GM12878 (cell line): ENCODE data around the gene TMEM259. TPM values are rescaled to one million over a fixed set of nuclear protein-coding genes. Genes with fewer than 3 reads are reported as not detected.

Source experiments
- BHLHE40 ChIP-seq, 2 experiments: fragments of 450-650 bp in 1 of 2; IDR thresholded peaks; 2 replicates each; pipeline ENCODE4 v1.6.1; 2011 to 2017; ENCODE audit warnings: low read depth in 2 of 2, borderline replicate concordance in 1 of 2, improper control_type of control experiment in 1 of 2, low read length in 1 of 2, mild to moderate bottlenecking in 1 of 2
- CBX3 ChIP-seq: fragments of 200-600 bp; sonication (generic); IDR thresholded peaks from 2 replicates; pipeline ENCODE4 v1.6.1; 2016; ENCODE audit warnings: low read depth, borderline replicate concordance
- CHD1 ChIP-seq: IDR thresholded peaks from 2 replicates; pipeline ENCODE4 v1.6.1; 2012; ENCODE audit warnings: low read depth, low read length, improper control_type of control experiment
- E2F8 ChIP-seq: fragments of 450-650 bp; IDR thresholded peaks from 2 replicates; pipeline ENCODE4 v1.6.1; 2018; ENCODE audit warnings: mild to moderate bottlenecking, low read depth, moderate library complexity; ENCODE audit not compliant: partially characterized antibody
- GABPA ChIP-seq: IDR thresholded peaks from 2 replicates; pipeline ENCODE4 v1.6.1; 2014; ENCODE audit warnings: antibody characterized with exemption, low read depth, mild to moderate bottlenecking, inconsistent platforms
- IRF5 ChIP-seq: fragments of 450-650 bp; IDR thresholded peaks from 2 replicates; pipeline ENCODE4 v1.6.1; 2017; ENCODE audit warnings: borderline replicate concordance
- MYC ChIP-seq: IDR thresholded peaks from 2 replicates; pipeline ENCODE4 v1.6.1; 2011; ENCODE audit warnings: mild to moderate bottlenecking, low read length, moderate library complexity, inconsistent platforms; ENCODE audit not compliant: insufficient read depth, insufficient replicate concordance, insufficient read length, severe bottlenecking
- NFIC ChIP-seq: IDR thresholded peaks from 2 replicates; pipeline ENCODE4 v1.6.1; 2012; ENCODE audit warnings: low read depth, mild to moderate bottlenecking, inconsistent platforms, low read length, moderate library complexity
- NFYB ChIP-seq: IDR thresholded peaks from 2 replicates; pipeline ENCODE4 v1.6.1; 2011; ENCODE audit warnings: low read depth, mild to moderate bottlenecking, low read length, improper control_type of control experiment, moderate library complexity; ENCODE audit not compliant: insufficient read depth
- NR2F1 ChIP-seq: fragments of 450-650 bp; conservative IDR thresholded peaks from 2 replicates; pipeline ENCODE4 v1.6.1; 2017; ENCODE audit warnings: mild to moderate bottlenecking
- NRF1 ChIP-seq: conservative IDR thresholded peaks from 2 replicates; pipeline ENCODE4 v1.6.1; 2011; ENCODE audit warnings: mild to moderate bottlenecking, low read depth, low read length, improper control_type of control experiment
- PBX3 ChIP-seq: IDR thresholded peaks from 2 replicates; pipeline ENCODE4 v1.6.1; 2011; ENCODE audit warnings: mild to moderate bottlenecking, low read depth, low read length, moderate library complexity; ENCODE audit not compliant: insufficient replicate concordance
- PML ChIP-seq: IDR thresholded peaks from 2 replicates; pipeline ENCODE4 v1.6.1; 2012; ENCODE audit warnings: low read length, inconsistent platforms
- TCF12 ChIP-seq: IDR thresholded peaks from 2 replicates; pipeline ENCODE4 v1.6.1; 2011; ENCODE audit warnings: low read depth, mild to moderate bottlenecking, low read length
- ZBTB4 ChIP-seq: fragments of 450-650 bp; formaldehyde crosslinking; IDR thresholded peaks from 2 replicates; pipeline ENCODE4 v1.4.0; 2022; ENCODE audit warnings: mild to moderate bottlenecking, moderate library complexity
- ZNF207 ChIP-seq: fragments of 450-650 bp; IDR thresholded peaks from 2 replicates; pipeline ENCODE4 v1.6.1; 2014; ENCODE audit warnings: antibody characterized with exemption, mild to moderate bottlenecking, borderline replicate concordance
- ZNF217 ChIP-seq: fragments of 450-650 bp; IDR thresholded peaks from 2 replicates; pipeline ENCODE4 v1.6.1; 2017; ENCODE audit warnings: antibody characterized with exemption, mild to moderate bottlenecking
- polyA plus RNA-seq, 11 experiments: library from polyadenylated mRNA; depleted of rRNA in 4 of 11; unstranded in 6 of 11; stranded (reverse) in 5 of 11; fragments of >200 nt; fragmentation: Nextera tagmentation in 4 of 11; fragmentation: Illumina TruSeq in 1 of 11; extraction: Ambion mirVana in 4 of 11; extraction: Trizol in 1 of 11; gene quantifications; 1 replicate in 1 of 11; 2 replicates in 10 of 11; pipeline versions ENCODE4 v1.2.1 to v1.2.3, GENCODE V29; 2011 to 2016; ENCODE audit warnings: inconsistent platforms in 2 of 11, missing spikeins in 2 of 11, low read depth in 1 of 11
- total RNA-seq, 4 experiments: library from RNA; depleted of rRNA in 3 of 4; stranded (reverse); fragments of >200 nt in 3 of 4; fragmentation: Illumina TruSeq in 1 of 4; extraction: Trizol in 1 of 4; gene quantifications; 2 replicates each; pipeline versions ENCODE4 v1.2.1 to v1.2.3, GENCODE V29; 2013 to 2021
- TF ChIP-seq, protein P1 (sequence below): fragments of 450-650 bp; IDR thresholded peaks from 2 replicates; pipeline ENCODE4 v1.6.1; 2017; ENCODE audit warnings: low read depth, mild to moderate bottlenecking, moderate library complexity

Gene TMEM259
- total and polyA plus RNA-seq, 10 of the 15 experiments (the other 5 are each of a cell fraction or from before 2014, with no cell fraction given) = 0.43 to 184 (median 62.0) TPM

- no peak for TF ChIP-seq MYC
- no peak for TF ChIP-seq NR2F1
- TF ChIP-seq CHD1 = no peak
- TF ChIP-seq, protein P1, sequence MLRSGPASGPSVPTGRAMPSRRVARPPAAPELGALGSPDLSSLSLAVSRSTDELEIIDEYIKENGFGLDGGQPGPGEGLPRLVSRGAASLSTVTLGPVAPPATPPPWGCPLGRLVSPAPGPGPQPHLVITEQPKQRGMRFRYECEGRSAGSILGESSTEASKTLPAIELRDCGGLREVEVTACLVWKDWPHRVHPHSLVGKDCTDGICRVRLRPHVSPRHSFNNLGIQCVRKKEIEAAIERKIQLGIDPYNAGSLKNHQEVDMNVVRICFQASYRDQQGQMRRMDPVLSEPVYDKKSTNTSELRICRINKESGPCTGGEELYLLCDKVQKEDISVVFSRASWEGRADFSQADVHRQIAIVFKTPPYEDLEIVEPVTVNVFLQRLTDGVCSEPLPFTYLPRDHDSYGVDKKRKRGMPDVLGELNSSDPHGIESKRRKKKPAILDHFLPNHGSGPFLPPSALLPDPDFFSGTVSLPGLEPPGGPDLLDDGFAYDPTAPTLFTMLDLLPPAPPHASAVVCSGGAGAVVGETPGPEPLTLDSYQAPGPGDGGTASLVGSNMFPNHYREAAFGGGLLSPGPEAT = no peak
- no peak for TF ChIP-seq NFIC
- no peak for TF ChIP-seq ZNF207
- TF ChIP-seq TCF12 = peak; percentile 89
- TF ChIP-seq E2F8 = no peak
- TF ChIP-seq NRF1 = no peak
- no peak for TF ChIP-seq ZBTB4 (CRISPR knock-in tag)
- no peak for TF ChIP-seq GABPA
- TF ChIP-seq BHLHE40 (IDR thresholded peaks at IDR 0.05; ENCODE audit: borderline replicate concordance in 1 of 2, low read depth in 2 of 2, low read length in 1 of 2) = no peak
- no peak for TF ChIP-seq CBX3
- TF ChIP-seq NFYB = no peak
- no peak for TF ChIP-seq IRF5
- no peak for TF ChIP-seq PML
- no peak for TF ChIP-seq PBX3
- TF ChIP-seq ZNF217 = no peak
These were observed 55.9 kb downstream of the TMEM259 start (continued) for GRCh38 chr19:964761-965694.
